ENCODE data around the gene ITPKB.

ITPKB gene

DNA sequence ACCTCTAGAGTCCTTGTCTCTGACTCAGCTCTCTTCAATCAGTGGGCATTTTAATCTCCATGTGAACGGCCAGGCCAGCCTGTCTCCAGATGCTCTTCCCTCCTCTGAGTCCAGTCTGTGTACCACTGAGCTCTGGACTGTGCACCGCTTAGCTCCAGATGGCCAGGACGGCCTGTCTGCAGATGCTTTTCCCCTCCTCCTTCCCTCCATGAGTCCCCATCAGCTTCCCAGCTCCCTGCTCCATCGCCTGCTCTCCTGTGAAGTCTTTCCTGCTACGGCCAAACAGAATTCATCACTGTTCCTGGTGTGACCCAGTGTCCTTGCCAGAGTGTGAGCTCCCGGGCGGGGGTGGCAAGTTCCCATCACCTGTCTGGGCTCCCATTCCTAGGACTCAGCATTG lies 148.5 kb downstream of the ITPKB start:
- in situ Hi-C loops (cut with MboI; ENCODE audit: low sequenced_read_pairs, unreplicated experiment) = no loop called here
- no peak for DNase-seq (ENCODE audit: low spot score)
- TF ChIP-seq, protein P1, sequence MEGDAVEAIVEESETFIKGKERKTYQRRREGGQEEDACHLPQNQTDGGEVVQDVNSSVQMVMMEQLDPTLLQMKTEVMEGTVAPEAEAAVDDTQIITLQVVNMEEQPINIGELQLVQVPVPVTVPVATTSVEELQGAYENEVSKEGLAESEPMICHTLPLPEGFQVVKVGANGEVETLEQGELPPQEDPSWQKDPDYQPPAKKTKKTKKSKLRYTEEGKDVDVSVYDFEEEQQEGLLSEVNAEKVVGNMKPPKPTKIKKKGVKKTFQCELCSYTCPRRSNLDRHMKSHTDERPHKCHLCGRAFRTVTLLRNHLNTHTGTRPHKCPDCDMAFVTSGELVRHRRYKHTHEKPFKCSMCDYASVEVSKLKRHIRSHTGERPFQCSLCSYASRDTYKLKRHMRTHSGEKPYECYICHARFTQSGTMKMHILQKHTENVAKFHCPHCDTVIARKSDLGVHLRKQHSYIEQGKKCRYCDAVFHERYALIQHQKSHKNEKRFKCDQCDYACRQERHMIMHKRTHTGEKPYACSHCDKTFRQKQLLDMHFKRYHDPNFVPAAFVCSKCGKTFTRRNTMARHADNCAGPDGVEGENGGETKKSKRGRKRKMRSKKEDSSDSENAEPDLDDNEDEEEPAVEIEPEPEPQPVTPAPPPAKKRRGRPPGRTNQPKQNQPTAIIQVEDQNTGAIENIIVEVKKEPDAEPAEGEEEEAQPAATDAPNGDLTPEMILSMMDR (IDR thresholded peaks at IDR 0.05; ENCODE audit: borderline replicate concordance, control extremely low read depth, extremely low read depth, insufficient read depth, missing control alignments) = no peak

DNA sequence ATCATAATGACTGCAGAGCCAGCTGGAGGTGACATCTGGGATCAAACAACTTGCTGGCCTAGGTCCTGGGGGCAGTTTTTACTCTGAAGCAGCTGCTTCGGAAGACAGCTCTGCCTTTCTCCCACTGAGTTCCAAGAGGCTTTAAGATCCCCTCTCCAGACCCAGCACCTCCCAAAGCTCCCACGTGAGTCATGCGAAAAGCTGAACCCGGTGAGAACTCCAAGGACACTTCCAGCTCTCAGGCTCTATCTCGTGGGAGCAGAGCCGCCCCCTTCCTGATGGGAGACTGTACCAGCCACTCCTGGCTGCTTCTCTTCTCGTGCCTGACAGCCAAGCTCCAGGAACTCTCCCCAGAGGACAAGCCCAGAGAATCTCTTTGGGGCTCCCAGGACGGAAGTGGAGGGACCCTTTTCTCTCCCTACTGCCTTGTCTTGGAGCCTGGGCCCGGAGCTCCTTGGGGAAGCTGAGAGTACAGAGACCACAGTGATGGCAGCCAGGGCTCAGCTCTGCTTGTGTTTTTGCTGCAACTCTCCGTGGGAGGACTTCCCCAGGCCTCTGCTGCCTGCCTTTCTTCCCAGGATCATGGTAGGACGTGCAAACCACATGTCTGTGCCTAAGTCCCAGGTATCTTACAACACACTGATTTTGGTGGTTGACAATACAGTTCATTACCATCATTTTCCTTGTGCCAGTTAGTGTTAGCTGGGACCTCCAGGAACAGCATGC lies 149.9 kb downstream of the ITPKB start:
- TF ChIP-seq, protein P1 (IDR thresholded peaks at IDR 0.05; ENCODE audit: borderline replicate concordance, control extremely low read depth, extremely low read depth, insufficient read depth, missing control alignments) = no peak
- in situ Hi-C loops (cut with MboI; ENCODE audit: low sequenced_read_pairs, unreplicated experiment) = no loop called here

DNA sequence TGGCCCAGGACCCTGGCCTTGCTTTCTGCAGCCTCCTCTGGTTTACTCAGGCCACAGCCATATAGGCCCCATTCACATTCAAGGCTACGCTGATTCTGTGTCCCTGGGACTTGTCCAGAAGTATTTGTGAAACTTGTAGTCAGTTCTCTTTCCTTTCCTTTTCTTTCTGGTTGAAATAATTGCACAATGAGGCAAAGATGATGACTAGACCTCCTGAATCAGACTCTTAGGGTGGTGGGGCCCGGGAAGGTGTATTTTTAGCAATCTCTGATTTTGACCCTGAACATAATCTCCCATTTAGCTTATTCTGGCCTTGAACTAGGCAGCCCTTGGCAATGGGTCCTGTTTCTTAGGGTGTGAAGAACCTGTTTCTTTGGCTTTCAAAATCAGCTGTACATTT lies 150.6 kb downstream of the ITPKB start:
- in situ Hi-C loops (cut with MboI; ENCODE audit: low sequenced_read_pairs, unreplicated experiment) = no loop called here
- TF ChIP-seq, protein P1 (IDR thresholded peaks at IDR 0.05; ENCODE audit: borderline replicate concordance, control extremely low read depth, extremely low read depth, insufficient read depth, missing control alignments) = no peak
- no peak for DNase-seq (ENCODE audit: low spot score)

More for the DNA sequence above, 149.9 kb downstream of the ITPKB start:
- DNase-seq (ENCODE audit: low spot score) = no peak

- in situ Hi-C loops (cut with MboI; ENCODE audit: low sequenced_read_pairs, unreplicated experiment) = no loop called here
- no peak for DNase-seq (ENCODE audit: low spot score)
- TF ChIP-seq, protein P1 (IDR thresholded peaks at IDR 0.05; ENCODE audit: borderline replicate concordance, control extremely low read depth, extremely low read depth, insufficient read depth, missing control alignments) = no peak
Measured at GRCh38 chr1:226586650-226587422, 152.2 kb downstream of the ITPKB start.

DNA sequence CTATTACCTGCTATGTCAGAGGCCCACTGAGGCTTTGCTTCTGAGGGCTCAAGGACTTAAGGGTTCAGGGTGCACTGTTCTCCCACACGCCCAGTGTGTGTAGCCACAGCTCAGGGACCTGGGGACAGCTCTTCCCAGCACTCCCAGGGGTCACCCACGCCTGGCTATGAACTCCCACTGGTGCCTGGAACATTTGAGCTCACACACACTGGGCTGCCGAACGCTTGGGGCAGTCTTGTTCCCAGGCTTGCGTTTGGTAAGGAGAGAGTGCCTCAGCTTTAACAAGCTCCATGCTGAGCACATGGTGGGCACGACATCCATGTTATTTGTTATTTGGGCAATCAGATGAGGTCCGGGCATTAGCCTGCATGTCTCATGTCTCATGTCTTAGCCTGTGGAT lies 153.0 kb downstream of the ITPKB start:
- no peak for DNase-seq (ENCODE audit: low spot score)
- in situ Hi-C loops (cut with MboI; ENCODE audit: low sequenced_read_pairs, unreplicated experiment) = no loop called here
- TF ChIP-seq, protein P1 (IDR thresholded peaks at IDR 0.05; ENCODE audit: borderline replicate concordance, control extremely low read depth, extremely low read depth, insufficient read depth, missing control alignments) = no peak

DNA sequence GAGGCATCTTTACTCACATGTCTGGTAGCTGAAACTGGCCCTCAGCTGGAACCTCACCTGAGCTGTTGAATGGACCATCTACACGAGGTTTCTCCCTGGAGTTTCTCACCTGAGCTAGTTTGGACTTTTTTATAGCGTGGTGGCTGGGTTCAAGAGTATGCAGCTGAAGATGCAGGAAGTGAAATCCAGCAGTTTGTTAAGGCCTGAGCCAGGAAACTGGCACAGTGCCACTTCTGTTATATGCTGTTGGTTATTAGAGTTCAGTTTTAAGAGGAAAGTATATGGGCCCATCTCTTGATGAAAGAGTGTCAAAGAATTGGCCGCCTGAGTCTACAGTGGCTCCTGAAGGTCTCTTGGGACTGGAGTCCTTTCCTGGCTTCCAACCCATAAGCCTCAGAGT lies 154.9 kb downstream of the ITPKB start:
- TF ChIP-seq, protein P1 (IDR thresholded peaks at IDR 0.05; ENCODE audit: borderline replicate concordance, control extremely low read depth, extremely low read depth, insufficient read depth, missing control alignments) = no peak
- in situ Hi-C loops (cut with MboI; ENCODE audit: low sequenced_read_pairs, unreplicated experiment) = no loop called here
- DNase-seq (ENCODE audit: low spot score) = no peak
